Activated CD8-positive, alpha-beta memory T cell treated with anti-CD3 and anti-CD28 coated beads, Interleukin-2, amount 50 U/mL, for 24 hours (primary cell): ENCODE measurements around the gene AGBL3.
"Not testable (repeated sequence)": the region's sequence is repeated elsewhere in the genome, so short reads cannot be mapped to it uniquely, and the experiment has no call there.

Experiments used
- DNase-seq: peaks from one replicate; pipeline ENCODE4 v3.0.0-alpha.2; 2020; ENCODE audit errors: extremely low read depth

AGBL3 gene

DNA sequence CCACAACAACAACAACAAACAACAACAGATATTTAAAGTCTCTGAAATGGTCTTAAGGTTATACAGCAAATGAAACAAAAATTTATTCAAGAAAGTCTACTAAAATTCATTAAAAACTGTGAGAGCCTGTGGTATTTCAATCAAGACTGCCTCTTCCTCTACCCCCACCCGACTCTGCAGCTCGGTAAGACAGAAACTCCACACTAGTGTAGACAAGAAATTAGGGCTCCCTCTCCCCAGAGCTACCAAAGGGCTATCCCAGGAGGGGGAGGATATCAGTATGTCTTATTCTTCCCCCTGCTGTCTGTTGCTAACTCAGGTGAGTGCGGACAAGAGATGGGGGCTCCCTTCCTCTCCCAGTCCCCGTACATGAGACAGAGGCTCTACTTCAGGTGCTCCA, 90.6 kb downstream of the AGBL3 start:
- no peak for DNase-seq

DNA sequence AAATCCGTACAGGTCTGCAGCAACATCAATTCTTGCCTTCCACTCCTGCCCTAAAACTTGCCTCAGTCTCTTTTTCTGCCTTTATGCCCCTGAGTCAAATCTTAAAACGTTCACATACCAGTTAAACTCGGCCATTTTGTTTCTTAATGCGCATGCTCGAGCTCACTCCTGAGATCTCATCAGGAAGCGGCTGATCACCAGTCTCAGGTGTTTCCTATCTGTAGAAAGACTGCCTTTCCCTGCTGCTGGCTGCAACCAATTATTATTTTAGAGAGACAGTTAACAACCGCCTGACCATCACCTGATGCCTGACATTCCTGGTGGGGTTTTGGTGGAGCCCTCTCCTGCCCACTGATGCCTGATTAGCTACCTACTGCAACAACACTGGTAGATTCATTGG, 91.3 kb downstream of the AGBL3 start:
- no peak for DNase-seq

DNA sequence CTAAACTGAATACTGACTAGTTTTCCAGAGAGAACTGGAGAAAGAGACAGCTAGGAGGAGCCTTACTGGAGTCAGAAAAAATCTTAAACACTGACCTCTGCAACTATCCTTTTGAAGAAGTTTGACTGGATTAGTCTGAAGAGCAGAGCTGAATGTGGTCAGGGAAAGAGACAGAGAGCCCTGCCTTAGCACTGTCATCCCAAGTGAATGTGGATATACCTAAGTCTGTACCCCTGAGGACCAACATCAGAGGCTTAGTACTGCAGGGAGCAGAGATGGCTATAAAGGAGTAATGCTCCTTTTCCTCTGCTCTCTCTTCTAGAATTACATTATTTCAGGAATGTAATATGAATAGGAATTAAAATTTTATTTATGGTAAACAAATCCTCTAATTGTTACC, 91.7 kb downstream of the AGBL3 start:
- DNase-seq: no peak

DNA sequence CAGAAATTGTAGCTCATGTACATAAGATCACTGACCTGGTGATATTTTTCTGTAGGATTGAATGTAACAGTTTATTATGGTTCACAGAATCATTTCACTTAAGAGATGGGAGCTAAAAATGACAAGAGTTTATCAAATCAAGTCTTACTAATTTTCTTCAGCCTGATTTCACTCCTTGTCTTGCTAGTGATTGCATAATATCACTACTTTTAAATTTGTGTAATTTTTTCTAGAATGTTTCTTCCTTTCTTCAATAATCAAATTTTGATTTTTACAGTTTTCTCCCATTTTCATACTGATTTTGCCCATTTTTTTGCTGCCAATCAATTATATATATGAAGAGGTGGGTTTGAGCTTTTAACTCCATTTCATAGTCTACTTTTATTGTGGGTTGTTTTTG, 92.8 kb downstream of the AGBL3 start:
- DNase-seq: no peak

DNA sequence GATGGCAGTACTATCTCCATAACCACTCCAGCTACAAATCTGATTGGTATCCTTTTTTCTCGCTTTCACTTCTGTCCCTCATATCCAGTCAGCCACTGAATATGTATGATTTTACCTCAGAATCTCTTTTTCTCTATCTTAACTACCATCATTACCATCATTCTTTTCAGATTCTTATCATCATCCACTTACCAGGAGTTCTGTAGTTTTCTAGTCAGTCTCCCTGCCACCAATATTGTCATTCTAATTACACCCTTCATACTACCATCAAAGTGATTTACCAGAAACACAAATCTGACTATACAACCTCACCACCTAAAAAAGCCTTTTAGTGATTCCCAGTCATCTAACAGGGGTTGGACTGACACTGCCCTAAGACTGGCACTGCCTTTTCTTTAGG, 96.7 kb downstream of the AGBL3 start:
- no peak for DNase-seq

DNA sequence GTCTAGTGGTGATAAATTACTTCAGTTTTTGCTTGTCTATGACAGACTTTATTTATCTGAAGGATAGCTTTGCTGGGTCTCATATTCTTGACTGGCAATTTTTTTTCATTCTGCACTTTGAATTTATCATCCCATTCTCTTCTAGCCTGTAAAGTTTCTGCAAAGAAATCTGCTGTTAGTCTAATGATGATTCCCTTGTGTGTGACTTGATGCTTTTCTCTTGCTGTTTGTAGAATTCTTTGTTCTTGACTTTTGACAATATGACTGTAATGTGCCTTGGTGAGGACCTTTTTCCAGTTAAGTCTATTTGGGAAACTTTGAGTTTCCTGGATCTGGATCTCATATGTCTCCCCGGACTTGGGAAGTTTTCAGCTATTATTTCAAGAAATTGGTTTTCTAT, 102.3 kb downstream of the AGBL3 start:
- DNase-seq: no peak

DNA sequence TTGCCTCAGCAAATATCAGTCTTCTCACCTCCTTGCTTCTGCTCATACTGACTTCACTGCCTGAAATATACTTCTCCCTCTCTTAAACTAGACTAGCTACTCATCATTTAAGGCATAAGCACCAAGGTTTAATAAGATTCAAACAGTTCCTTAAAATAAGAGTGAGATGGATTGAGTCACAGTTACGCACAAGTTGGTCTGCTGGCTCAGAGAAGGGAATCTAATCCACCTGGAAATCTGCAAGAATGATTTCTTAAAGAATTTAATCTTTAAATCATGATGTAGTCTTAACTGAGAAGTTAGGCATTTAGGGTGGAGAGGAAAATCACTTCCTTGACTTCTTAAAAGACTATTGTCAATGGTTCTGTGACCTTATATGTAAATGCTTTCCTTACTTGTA, 105.4 kb downstream of the AGBL3 start:
- DNase-seq: no peak

DNA sequence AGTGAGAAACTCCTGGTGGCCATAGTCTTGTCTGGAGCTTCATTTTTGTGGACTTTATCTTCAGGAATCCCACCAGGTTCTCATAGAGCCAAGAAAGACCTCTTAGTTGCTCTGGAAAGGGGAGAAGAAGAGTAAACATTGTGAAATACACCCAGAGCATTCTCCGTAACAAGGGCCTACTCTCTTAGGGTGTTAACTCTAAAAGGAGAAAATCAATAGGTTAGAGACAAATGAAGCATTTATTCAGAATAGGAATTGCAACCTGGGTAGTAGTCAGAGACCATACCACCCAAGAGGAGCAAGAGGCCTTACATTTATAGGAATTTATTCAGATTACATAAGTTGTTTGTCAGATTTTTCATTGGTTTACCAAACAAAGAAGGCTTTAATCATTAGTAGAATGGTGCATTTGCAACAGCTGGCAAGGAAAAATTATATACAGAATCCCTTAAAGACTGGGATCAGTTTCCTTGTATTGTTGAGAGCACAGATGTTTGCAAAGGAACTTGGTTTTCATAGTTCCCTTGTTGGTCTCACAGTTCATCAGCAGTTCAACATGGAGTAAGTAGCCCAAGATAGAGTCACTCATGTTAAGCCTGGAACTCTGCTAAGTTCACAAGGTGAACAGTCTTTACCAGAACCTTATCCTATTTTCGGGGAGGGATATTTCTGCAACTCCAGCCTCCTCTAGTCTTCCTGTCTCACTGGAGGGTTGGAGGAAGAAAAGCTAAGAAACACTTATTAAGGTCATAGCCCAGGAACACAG, 108.3 kb downstream of the AGBL3 start:
- DNase-seq: no peak

DNA sequence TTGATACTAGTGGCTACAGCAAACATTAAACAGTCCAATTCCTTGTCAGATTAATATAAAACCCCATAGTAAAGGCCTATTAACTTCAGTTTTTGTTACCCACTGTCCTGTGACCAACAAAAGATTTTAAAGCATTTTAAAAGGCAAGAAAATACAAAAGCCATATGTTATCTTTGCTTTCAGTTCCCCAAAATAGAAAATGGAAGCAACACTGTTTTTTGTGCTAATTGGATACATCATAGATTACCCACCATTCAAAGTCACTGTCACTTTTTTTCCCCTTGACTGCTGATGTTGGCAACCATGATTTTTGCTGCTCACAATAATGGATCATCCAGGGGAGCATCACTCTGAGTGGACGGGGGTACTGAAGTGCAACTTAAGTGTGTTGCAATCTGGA, 109.1 kb downstream of the AGBL3 start:
- DNase-seq: no peak

DNA sequence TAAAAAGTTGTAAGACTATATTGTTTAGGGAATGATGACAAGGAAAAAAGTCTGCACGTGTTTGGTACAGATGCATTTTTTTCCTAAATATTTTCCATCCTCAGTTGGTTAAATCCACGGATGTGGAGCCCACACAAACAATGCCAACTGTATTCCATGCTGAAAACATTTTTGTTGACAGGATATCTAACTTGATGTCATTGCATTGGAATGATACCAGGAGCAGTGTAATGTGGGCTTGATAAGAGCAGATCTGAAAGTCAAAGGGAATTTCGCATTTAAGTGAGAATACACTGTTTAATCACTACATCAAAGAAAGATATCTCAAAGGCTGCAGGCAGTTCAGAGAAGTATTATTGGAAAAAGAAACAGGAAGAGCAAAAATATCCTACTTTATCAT, 112.1 kb downstream of the AGBL3 start:
- no peak for DNase-seq

DNA sequence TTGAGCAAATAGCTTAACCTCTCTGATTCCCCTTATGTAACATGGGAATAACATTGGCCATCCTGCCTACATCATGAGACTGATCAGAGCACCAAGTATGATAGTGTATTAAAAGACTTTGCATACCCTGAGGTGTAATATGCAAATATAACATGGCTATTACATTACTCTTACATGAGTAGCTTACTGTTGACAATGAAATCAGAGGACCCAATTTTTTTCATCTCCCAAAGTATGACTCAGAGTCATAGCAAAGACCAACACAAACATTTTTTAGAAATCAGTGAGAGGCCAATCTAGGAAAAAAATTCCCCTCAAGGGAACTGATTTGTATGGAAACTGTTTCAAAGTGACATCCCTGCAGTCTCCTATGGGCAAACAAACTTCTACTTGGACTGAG, 114.5 kb downstream of the AGBL3 start:
- DNase-seq: no peak

DNA sequence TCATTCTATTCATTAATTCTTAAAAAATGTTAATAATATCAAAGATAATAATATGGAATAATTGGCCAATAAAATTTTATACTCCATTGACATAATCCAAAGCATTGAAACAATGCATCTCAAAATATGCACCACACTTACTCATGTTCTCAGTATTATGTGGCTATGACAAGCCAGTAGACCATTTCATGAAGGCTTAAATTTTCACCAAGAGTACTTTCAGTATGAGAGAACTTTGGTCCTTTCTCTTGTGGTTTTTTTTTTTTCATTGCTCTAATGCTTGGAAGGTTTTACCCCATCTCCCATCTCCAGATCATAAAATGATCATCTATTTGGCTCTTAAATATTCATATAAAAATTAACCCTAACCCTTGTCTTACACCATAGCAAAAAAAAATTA, 116.1 kb downstream of the AGBL3 start:
- no peak for DNase-seq

DNA sequence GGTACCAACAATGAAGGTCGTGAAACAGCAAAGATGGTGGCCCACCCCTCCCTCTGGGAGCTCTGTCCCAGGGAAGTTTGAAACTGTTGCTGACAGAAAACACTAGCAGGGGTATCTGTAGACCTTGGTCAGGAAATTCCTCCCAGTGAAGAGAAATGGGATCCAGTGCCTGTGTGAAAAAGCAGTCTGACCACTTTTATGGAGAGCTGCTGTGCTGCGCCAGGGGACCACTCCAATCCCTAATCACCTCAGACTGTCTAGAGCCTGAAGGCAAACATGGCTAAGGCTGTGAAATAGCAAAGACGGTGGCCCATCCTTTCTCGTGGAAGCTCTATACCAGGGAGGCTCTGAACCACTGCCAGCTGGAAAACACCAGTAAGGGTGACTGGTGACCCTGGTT, 123.3 kb downstream of the AGBL3 start:
- DNase-seq: no peak

DNA sequence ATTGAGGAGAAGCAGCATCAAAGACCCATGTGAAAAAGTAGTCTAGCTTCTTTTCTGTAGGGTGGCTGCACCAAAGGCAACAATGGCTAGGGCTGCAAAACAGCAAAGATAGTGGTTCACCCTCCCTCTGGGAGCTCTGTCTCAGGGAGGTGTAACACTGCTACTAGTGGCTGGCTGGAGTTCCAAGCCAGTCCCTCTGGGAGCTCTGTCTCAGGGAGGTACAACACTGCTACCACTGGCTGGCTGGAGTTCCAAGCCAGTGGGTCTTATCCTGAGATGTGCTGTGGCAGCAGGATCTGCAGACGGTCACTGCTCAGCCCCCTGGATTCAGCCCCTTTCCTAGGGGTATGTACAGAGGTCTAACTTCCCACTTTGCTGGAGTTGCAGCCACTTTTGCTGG, 123.7 kb downstream of the AGBL3 start:
- DNase-seq: no peak

DNA sequence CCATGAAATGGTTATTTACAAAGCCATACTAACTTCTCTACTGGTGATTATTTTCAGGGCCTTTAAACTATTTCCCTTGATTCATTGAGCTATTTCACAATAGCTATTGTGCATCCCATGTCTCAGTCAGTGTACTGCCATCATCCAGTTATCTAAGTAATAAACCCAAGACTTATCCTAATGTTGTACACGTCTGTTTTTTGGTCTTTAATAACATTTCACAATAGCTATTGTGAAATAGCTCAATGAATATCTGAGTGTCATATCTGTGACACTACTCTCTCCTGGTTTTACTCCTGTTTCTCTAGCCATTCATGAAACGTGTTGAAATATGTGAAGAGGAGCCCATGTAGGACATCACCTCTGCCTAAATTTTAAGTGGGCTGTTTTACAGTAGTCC, 125.1 kb downstream of the AGBL3 start:
- DNase-seq: no peak

DNA sequence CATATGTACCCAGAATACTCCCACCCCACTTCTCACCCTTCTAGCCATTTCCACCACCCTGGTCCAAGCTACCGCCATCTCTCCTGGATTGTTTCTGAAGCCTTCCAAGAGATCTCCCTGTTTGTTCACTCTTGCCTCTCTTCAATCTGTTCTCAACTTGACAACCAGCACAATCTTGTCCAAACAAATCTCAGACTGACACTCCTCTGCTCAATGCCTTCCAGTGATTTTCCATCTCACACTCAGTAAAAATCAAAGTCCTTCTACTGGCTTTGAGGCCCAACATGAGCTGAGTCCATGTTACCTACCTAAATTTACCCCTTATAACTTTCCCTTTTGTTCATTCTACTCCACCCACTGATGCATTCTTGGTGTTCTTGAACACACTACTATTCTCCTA, 128.3 kb downstream of the AGBL3 start:
- DNase-seq: no peak

DNA sequence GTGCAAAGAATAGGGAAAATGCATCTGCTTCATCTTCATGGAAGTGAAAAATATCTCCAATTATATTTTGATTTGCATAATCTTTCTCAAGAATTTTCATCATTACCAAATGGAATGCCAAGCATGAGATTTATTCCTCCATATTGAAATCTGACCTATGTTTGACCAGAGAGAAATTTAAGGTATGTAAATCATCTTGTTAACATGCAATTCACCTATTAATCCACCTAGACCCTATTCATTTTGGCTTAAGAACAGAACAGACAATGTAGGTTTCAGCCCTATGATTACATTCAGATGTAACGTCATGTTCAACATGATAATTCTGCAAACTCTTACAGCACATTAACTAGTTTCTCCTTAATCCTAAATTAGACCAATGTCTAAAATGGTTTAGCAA, 130.8 kb downstream of the AGBL3 start:
- DNase-seq: no peak

DNA sequence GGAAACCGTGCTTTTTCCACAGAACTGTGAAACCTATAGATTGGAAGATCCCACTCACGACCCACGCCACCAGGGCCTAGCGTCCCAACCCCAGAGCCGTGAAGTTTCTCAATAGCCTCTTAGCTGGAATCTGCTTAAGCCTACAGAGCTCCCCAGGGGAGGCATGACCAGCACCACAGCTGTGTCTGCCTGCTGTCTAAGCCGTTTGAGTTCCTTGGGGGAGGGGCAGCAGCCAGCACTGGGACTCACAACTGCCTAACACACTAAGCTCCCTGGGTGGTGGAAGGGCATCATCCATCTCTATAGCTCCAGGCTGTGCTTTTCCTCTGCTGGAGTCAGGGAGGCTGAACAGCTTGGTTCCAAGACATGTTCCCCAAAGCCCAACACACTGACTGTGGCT, 135.6 kb downstream of the AGBL3 start:
- DNase-seq: no peak

DNA sequence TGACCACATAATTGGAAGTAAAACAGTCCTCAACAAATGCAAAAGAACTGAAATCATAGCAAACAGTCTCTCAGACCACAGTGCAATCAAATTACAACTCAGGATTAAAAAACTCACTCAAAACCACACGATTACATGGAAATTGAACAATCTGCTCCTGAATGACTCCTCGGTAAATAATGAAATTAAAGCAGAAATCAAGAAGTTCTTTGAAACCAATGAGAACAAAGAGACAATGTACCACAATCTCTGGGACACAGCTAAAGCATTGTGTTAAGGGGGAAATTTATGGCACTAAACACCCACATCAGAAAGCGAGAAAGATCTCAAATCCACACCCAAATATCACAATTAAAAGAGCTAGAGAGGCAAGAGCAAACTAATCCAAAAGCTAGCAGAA, 138.3 kb downstream of the AGBL3 start:
- not testable (repeated sequence) for DNase-seq

DNA sequence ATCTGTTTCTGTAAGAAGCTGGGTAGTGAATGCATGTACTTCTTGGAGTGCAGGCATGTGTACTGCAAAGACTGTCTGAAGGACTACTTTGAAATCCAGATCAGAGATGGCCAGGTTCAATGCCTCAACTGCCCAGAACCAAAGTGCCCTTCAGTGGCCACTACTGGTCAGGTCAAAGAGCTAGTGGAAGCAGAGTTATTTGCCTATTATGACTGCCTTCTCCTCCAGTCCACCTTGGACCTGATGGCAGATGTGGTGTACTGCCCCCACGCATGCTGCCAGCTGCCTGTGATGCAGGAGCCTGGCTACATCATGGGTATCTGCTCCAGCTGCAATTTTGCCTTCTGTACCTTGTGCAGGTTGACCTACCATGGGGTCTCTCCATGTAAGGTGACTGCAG, 142.6 kb downstream of the AGBL3 start:
- DNase-seq: no peak

DNA sequence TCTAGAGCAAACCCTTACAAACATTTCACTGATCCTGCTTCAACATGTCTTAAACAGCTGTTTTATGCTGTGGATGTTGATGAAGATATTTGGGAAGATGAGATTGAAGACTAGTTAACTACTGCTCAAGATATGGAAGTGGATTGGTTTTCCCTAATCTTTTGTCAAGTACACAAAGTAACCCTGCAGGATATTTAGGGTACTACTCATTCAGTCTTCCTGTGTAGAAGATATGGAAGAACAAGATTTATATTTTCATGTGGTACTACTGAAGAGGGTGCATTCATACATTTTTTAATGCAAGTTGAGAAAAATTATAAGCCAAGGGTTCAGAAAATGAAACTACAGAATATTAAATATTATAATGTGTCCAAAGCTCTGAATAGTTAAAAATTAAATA, 143.3 kb downstream of the AGBL3 start:
- no peak for DNase-seq

DNA sequence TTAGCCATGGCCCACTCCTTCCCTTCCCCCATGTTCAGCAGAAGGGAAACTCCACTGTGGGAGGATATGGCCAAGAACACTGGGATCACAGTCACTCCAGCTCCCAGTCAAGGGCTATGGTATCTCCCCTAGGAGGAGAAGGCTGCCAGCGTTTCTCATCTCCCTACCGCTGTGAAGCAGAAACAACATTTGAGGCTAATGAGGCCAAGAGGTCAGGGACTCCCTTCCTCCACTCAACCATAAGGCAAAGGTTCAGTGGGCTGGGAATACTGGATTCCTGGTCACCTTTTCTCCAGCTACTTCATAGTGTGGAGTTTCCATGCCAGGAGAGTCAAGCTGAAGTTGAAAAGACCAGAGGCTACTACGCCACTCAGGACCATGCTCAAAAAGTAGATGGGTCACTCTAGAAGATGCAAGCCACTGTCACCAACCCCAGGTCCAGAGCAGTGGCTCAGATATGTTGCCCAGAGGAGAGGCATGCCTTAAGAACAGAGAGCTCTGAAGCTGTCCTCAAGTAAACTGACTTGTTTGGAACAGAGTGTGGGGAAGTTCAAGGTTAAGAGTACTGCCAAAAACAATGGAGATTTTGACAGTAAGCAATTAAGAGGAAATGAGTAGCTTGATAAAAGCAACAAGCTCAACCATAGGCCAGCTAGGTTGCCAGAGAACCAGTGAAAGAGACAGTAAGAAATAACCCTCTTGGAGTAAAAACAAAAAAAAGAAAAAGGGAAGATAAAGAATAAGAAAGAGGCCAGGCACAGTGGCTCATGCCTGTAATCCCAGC, 157.8 kb downstream of the AGBL3 start:
- DNase-seq: no peak

DNA sequence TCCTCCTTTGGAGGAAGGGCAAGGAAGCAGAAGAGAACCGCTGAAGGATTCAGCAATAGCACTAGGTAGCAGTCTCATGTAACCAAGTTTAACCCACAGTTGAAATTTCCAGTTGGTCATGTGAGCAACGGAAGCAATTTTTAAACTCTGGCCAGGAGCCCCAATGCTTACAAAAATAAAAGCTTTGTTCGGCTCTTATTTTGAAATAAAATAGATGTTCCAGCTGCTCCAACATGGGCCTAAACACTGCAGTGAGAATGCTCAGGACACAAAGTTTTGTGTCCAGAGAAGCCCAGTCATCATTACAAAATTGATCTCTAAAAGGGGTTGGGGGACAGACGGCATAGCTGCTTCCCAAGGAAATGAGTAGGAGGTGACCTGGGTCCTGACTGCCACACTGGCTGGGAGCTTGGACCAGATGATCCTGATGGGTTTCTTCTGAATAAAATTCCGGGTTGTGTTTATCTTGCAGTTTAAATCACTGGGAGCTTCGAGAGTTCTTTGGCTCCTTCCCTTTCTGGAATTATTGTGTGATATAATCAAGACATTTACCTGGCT, 161.1 kb downstream of the AGBL3 start:
- DNase-seq: no peak
